ENCODE data around the gene PYGL.
"Not testable (repeated sequence)": the region's sequence is repeated elsewhere in the genome, so short reads cannot be mapped to it uniquely, and the experiment has no call there.

The PYGL gene

GRCh38 chr14:50910495-50911420, 33.5 kb downstream of the PYGL start:
- Histone ChIP-seq H3K9me3 (ENCODE audit: control insufficient read depth, low read length) (no peaks in the 10 kb centered on the region), H3K4me1 (ENCODE audit: control insufficient read depth, insufficient read depth, low read length, poor library complexity, severe bottlenecking) (no peaks in the 10 kb centered on the region), H3K4me3 (ENCODE audit: insufficient read depth, low read depth, low read length, poor library complexity, severe bottlenecking) (no peak overlapping the region), H3K27me3 (replicated peaks; ENCODE audit: control insufficient read depth, insufficient read depth, low read length, poor library complexity, severe bottlenecking) (no peaks in the 10 kb centered on the region), H3K36me3 (ENCODE audit: control insufficient read depth, insufficient read depth, low read length) (no peaks in the 10 kb centered on the region), H3K27ac (ENCODE audit: insufficient read depth, low read length, poor library complexity, severe bottlenecking) (no peak overlapping the region)
- no peak for DNase-seq

- no peaks in the 10 kb centered on the region for H3K9me3 ChIP-seq (ENCODE audit: control insufficient read depth, low read length)
- H3K27me3 ChIP-seq (replicated peaks; ENCODE audit: control insufficient read depth, insufficient read depth, low read length, poor library complexity, severe bottlenecking): no peaks in the 10 kb centered on the region
- no peak for DNase-seq
- no peaks in the 10 kb centered on the region for H3K4me1 ChIP-seq (ENCODE audit: control insufficient read depth, insufficient read depth, low read length, poor library complexity, severe bottlenecking)
- H3K36me3 ChIP-seq (ENCODE audit: control insufficient read depth, insufficient read depth, low read length): no peaks in the 10 kb centered on the region
- H3K4me3 ChIP-seq (ENCODE audit: insufficient read depth, low read depth, low read length, poor library complexity, severe bottlenecking): no peak overlapping the region
- no peak overlapping the region for H3K27ac ChIP-seq (ENCODE audit: insufficient read depth, low read length, poor library complexity, severe bottlenecking)
Measured at GRCh38 chr14:50906326-50907065, 37.8 kb downstream of the PYGL start.

- Histone ChIP-seq H3K36me3 (ENCODE audit: control insufficient read depth, insufficient read depth, low read length) (no peaks in the 10 kb centered on the region), H3K4me3 (ENCODE audit: insufficient read depth, low read depth, low read length, poor library complexity, severe bottlenecking) (no peak overlapping the region), H3K27ac (ENCODE audit: insufficient read depth, low read length, poor library complexity, severe bottlenecking) (no peak overlapping the region), H3K9me3 (ENCODE audit: control insufficient read depth, low read length) (no peaks in the 10 kb centered on the region), H3K27me3 (replicated peaks; ENCODE audit: control insufficient read depth, insufficient read depth, low read length, poor library complexity, severe bottlenecking) (no peaks in the 10 kb centered on the region), H3K4me1 (ENCODE audit: control insufficient read depth, insufficient read depth, low read length, poor library complexity, severe bottlenecking) (no peaks in the 10 kb centered on the region)
- DNase-seq: no peak
Measured at GRCh38 chr14:50904719-50905118, 39.6 kb downstream of the PYGL start.

- Histone ChIP-seq H3K4me3 (ENCODE audit: insufficient read depth, low read depth, low read length, poor library complexity, severe bottlenecking) (no peak overlapping the region), H3K27me3 (replicated peaks; ENCODE audit: control insufficient read depth, insufficient read depth, low read length, poor library complexity, severe bottlenecking) (no peaks in the 10 kb centered on the region), H3K27ac (ENCODE audit: insufficient read depth, low read length, poor library complexity, severe bottlenecking) (no peak overlapping the region), H3K9me3 (ENCODE audit: control insufficient read depth, low read length) (no peaks in the 10 kb centered on the region), H3K36me3 (ENCODE audit: control insufficient read depth, insufficient read depth, low read length) (no peaks in the 10 kb centered on the region), H3K4me1 (ENCODE audit: control insufficient read depth, insufficient read depth, low read length, poor library complexity, severe bottlenecking) (no peaks in the 10 kb centered on the region)
- no peak for DNase-seq
Measured at GRCh38 chr14:50901361-50901760, 42.9 kb downstream of the PYGL start.

GRCh38 chr14:50897658-50898175, 46.6 kb downstream of the PYGL start:
- Histone ChIP-seq H3K9me3 (ENCODE audit: control insufficient read depth, low read length) (no peaks in the 10 kb centered on the region), H3K36me3 (ENCODE audit: control insufficient read depth, insufficient read depth, low read length) (no peaks in the 10 kb centered on the region), H3K4me1 (ENCODE audit: control insufficient read depth, insufficient read depth, low read length, poor library complexity, severe bottlenecking) (no peaks in the 10 kb centered on the region), H3K4me3 (ENCODE audit: insufficient read depth, low read depth, low read length, poor library complexity, severe bottlenecking) (no peak overlapping the region), H3K27me3 (replicated peaks; ENCODE audit: control insufficient read depth, insufficient read depth, low read length, poor library complexity, severe bottlenecking) (no peaks in the 10 kb centered on the region), H3K27ac (ENCODE audit: insufficient read depth, low read length, poor library complexity, severe bottlenecking) (no peak overlapping the region)
- no peak for DNase-seq

GRCh38 chr14:50897005-50897404, 47.3 kb downstream of the PYGL start:
- H3K4me1 ChIP-seq (ENCODE audit: control insufficient read depth, insufficient read depth, low read length, poor library complexity, severe bottlenecking); H3K4me3 ChIP-seq (ENCODE audit: insufficient read depth, low read depth, low read length, poor library complexity, severe bottlenecking); H3K36me3 ChIP-seq (ENCODE audit: control insufficient read depth, insufficient read depth, low read length); DNase-seq; H3K9me3 ChIP-seq (ENCODE audit: control insufficient read depth, low read length); H3K27ac ChIP-seq (ENCODE audit: insufficient read depth, low read length, poor library complexity, severe bottlenecking); H3K27me3 ChIP-seq (replicated peaks; ENCODE audit: control insufficient read depth, insufficient read depth, low read length, poor library complexity, severe bottlenecking): not testable (repeated sequence)

GRCh38 chr14:50896421-50896820, 47.9 kb downstream of the PYGL start:
- H3K27ac ChIP-seq (ENCODE audit: insufficient read depth, low read length, poor library complexity, severe bottlenecking); H3K36me3 ChIP-seq (ENCODE audit: control insufficient read depth, insufficient read depth, low read length); H3K4me1 ChIP-seq (ENCODE audit: control insufficient read depth, insufficient read depth, low read length, poor library complexity, severe bottlenecking); DNase-seq; H3K9me3 ChIP-seq (ENCODE audit: control insufficient read depth, low read length); H3K4me3 ChIP-seq (ENCODE audit: insufficient read depth, low read depth, low read length, poor library complexity, severe bottlenecking); H3K27me3 ChIP-seq (replicated peaks; ENCODE audit: control insufficient read depth, insufficient read depth, low read length, poor library complexity, severe bottlenecking): not testable (repeated sequence)

GRCh38 chr14:50892255-50892654, 52.0 kb downstream of the PYGL start:
- H3K4me3 ChIP-seq (ENCODE audit: insufficient read depth, low read depth, low read length, poor library complexity, severe bottlenecking): no peak overlapping the region
- no peaks in the 10 kb centered on the region for H3K4me1 ChIP-seq (ENCODE audit: control insufficient read depth, insufficient read depth, low read length, poor library complexity, severe bottlenecking)
- no peaks in the 10 kb centered on the region for H3K27me3 ChIP-seq (replicated peaks; ENCODE audit: control insufficient read depth, insufficient read depth, low read length, poor library complexity, severe bottlenecking)
- H3K36me3 ChIP-seq (ENCODE audit: control insufficient read depth, insufficient read depth, low read length): no peaks in the 10 kb centered on the region
- no peak for DNase-seq
- no peaks in the 10 kb centered on the region for H3K9me3 ChIP-seq (ENCODE audit: control insufficient read depth, low read length)
- H3K27ac ChIP-seq (ENCODE audit: insufficient read depth, low read length, poor library complexity, severe bottlenecking): no peak overlapping the region

GRCh38 chr14:50887476-50887875, 56.8 kb downstream of the PYGL start:
- Histone ChIP-seq H3K4me3 (ENCODE audit: insufficient read depth, low read depth, low read length, poor library complexity, severe bottlenecking) (no peak overlapping the region), H3K9me3 (ENCODE audit: control insufficient read depth, low read length) (no peaks in the 10 kb centered on the region), H3K4me1 (ENCODE audit: control insufficient read depth, insufficient read depth, low read length, poor library complexity, severe bottlenecking) (no peaks in the 10 kb centered on the region), H3K27ac (ENCODE audit: insufficient read depth, low read length, poor library complexity, severe bottlenecking) (no peak overlapping the region), H3K36me3 (ENCODE audit: control insufficient read depth, insufficient read depth, low read length) (no peaks in the 10 kb centered on the region), H3K27me3 (replicated peaks; ENCODE audit: control insufficient read depth, insufficient read depth, low read length, poor library complexity, severe bottlenecking) (no peaks in the 10 kb centered on the region)
- DNase-seq: no peak

- no peak for DNase-seq
- no peak overlapping the region for H3K4me3 ChIP-seq (ENCODE audit: insufficient read depth, low read depth, low read length, poor library complexity, severe bottlenecking)
- no peak overlapping the region for H3K27ac ChIP-seq (ENCODE audit: insufficient read depth, low read length, poor library complexity, severe bottlenecking)
- no peaks in the 10 kb centered on the region for H3K9me3 ChIP-seq (ENCODE audit: control insufficient read depth, low read length)
- H3K27me3 ChIP-seq (replicated peaks; ENCODE audit: control insufficient read depth, insufficient read depth, low read length, poor library complexity, severe bottlenecking): no peaks in the 10 kb centered on the region
- H3K36me3 ChIP-seq (ENCODE audit: control insufficient read depth, insufficient read depth, low read length): no peaks in the 10 kb centered on the region
- no peaks in the 10 kb centered on the region for H3K4me1 ChIP-seq (ENCODE audit: control insufficient read depth, insufficient read depth, low read length, poor library complexity, severe bottlenecking)
Measured at GRCh38 chr14:50883827-50884197, 60.5 kb downstream of the PYGL start.

All from effector memory CD4-positive, alpha-beta T cell (primary cell).